Posterior vena cava (tissue), 2 donors: ENCODE data around the gene GCAT. TPM values are rescaled to one million over a fixed set of nuclear protein-coding genes. Genes with fewer than 3 reads are reported as not detected.

ENCODE experiments used
- DNase-seq: peaks from one replicate; pipeline ENCODE4 v3.0.0-alpha.2; 2020; ENCODE audit warnings: low spot score
- intact Hi-C, 2 donors: fragments of 100-400 bp; cut with DNase I; formaldehyde crosslinking; loops; one replicate each; pipeline versions ENCODE4 v1.14.1 to v1.14.2; 2022 to 2023
- total RNA-seq, 2 donors: library from RNA; stranded (reverse); fragmentation: NEBNext Ultra II Directional; extraction: Animal tissue kit (Norgen Biotek cat#: 25700); gene quantifications; one replicate each; pipeline ENCODE4 v1.2.1, GENCODE V29; 2021
- donor health status: DM: yes; HTN: yes; CAD: no.
- donor health status: DM: yes; HTN: yes; CAD: no.

GCAT gene
- total RNA-seq, 2 donors from 2014 or later = 3.3 to 6.2 TPM

- intact Hi-C loops = loop anchor here in 1 of 2 donors (5.0 kb wide), 1 partner anchor 168 kb away; the partner anchor contains the start of gene SH3BP1
These were observed 2.6 kb upstream of the GCAT start for GRCh38 chr22:37804881-37805809.

GRCh38 chr22:37805810-37806277, 1.9 kb upstream of the GCAT start:
- intact Hi-C loops = no loop called here

More at GRCh38 chr22:37804881-37805809, 2.6 kb upstream of the GCAT start:
- peak; percentile 97 for DNase-seq

GRCh38 chr22:37806409-37807333, 1.1 kb upstream of the GCAT start:
- intact Hi-C loops = no loop called here
- no peak for DNase-seq

More at GRCh38 chr22:37805810-37806277, 1.9 kb upstream of the GCAT start:
- DNase-seq = no peak

GRCh38 chr22:37808294-37808657, 542 bp downstream of the GCAT start:
- intact Hi-C loops = no loop called here

GRCh38 chr22:37809672-37810333, 2.1 kb downstream of the GCAT start:
- intact Hi-C loops = loop anchor here in 1 of 2 donors (10.0 kb wide), 1 partner anchor 125 kb away; no protein-coding TSS in a partner anchor
- DNase-seq = no peak

More at GRCh38 chr22:37808294-37808657, 542 bp downstream of the GCAT start:
- DNase-seq = no peak

- intact Hi-C loops = loop anchor here in 1 of 2 donors (10.0 kb wide), 1 partner anchor 123 kb away; no protein-coding TSS in a partner anchor
- DNase-seq = no peak
These were observed 4.1 kb downstream of the GCAT start for GRCh38 chr22:37811867-37812266.

- intact Hi-C loops = loop anchor here in 1 of 2 donors (10.0 kb wide), 1 partner anchor 122 kb away; no protein-coding TSS in a partner anchor
- DNase-seq = no peak
These were observed 5.3 kb downstream of the GCAT start for GRCh38 chr22:37812869-37813678.

GRCh38 chr22:37815593-37815992, 7.9 kb downstream of the GCAT start:
- DNase-seq = no peak
- intact Hi-C loops = loop anchor here (2.0 to 10.0 kb wide), 3 partner anchors 43 to 152 kb away; no protein-coding TSS in a partner anchor

- intact Hi-C loops = loop anchor here (5.0 to 10.0 kb wide), 2 partner anchors 118 to 151 kb away; no protein-coding TSS in a partner anchor
These were observed 8.9 kb downstream of the GCAT start for GRCh38 chr22:37816543-37817180.

GRCh38 chr22:37817705-37818408, 10.1 kb downstream of the GCAT start:
- intact Hi-C loops = loop anchor here (2.0 to 10.0 kb wide), 3 partner anchors 47 to 149 kb away; no protein-coding TSS in a partner anchor
- peak; percentile 94 for DNase-seq

More at GRCh38 chr22:37816543-37817180, 8.9 kb downstream of the GCAT start:
- DNase-seq = no peak

- DNase-seq = peak; percentile 91
- intact Hi-C loops = loop anchor here (2.0 to 10.0 kb wide), 3 partner anchors 46 to 149 kb away; no protein-coding TSS in a partner anchor
These were observed 10.8 kb downstream of the GCAT start for GRCh38 chr22:37818409-37819104.

- no peak for DNase-seq
- intact Hi-C loops = loop anchor here (2.0 to 10.0 kb wide), 3 partner anchors 46 to 148 kb away; no protein-coding TSS in a partner anchor
These were observed 11.3 kb downstream of the GCAT start for GRCh38 chr22:37819105-37819433.

GRCh38 chr22:37820350-37820749, 12.6 kb downstream of the GCAT start:
- DNase-seq = no peak
- intact Hi-C loops = no loop called here

- DNase-seq = no peak
- intact Hi-C loops = no loop called here
These were observed 14.5 kb downstream of the GCAT start for GRCh38 chr22:37822079-37822833.
